Spleen (tissue), 11 donors: Measurements from ENCODE around the gene TRPV5. TPM values are rescaled to one million over a fixed set of nuclear protein-coding genes. Genes with fewer than 3 reads are reported as not detected.

Experiments used
- DNase-seq: peaks from one replicate; pipeline ENCODE4 v3.0.0-alpha.2; 2020
- H3K27ac ChIP-seq, 8 donors: fragments of 200-600 bp; sonication (generic) in 7 of 8; 1 replicate in 4 of 8; 2 replicates in 4 of 8; pipeline versions ENCODE4 v1.5.0 to v1.8.0; 2016 to 2021; ENCODE audit warnings: inconsistent platforms in 4 of 8, mild to moderate bottlenecking in 4 of 8, moderate library complexity in 1 of 8
- H3K27me3 ChIP-seq, 7 donors: fragments of 200-600 bp; sonication (generic) in 6 of 7; replicated peaks in 1 of 7; 1 replicate in 4 of 7; 2 replicates in 3 of 7; pipeline versions ENCODE4 v1.5.0 to v1.8.0; 2016 to 2021; ENCODE audit warnings: inconsistent platforms in 3 of 7, mild to moderate bottlenecking in 1 of 7
- H3K36me3 ChIP-seq, 6 donors: fragments of 200-600 bp; sonication (generic) in 5 of 6; 1 replicate in 4 of 6; 2 replicates in 2 of 6; pipeline versions ENCODE4 v1.5.0 to v1.8.0; 2016 to 2021; ENCODE audit warnings: inconsistent platforms in 2 of 6
- H3K4me1 ChIP-seq, 6 donors: fragments of 200-600 bp; sonication (generic) in 5 of 6; 1 replicate in 3 of 6; 2 replicates in 3 of 6; pipeline versions ENCODE4 v1.5.0 to v1.8.0; 2016 to 2021; ENCODE audit warnings: inconsistent platforms in 3 of 6
- H3K4me3 ChIP-seq, 8 donors: fragments of 200-600 bp; sonication (generic) in 7 of 8; 1 replicate in 4 of 8; 2 replicates in 4 of 8; pipeline versions ENCODE4 v1.5.0 to v1.8.0; 2016 to 2021; ENCODE audit warnings: inconsistent platforms in 4 of 8, mild to moderate bottlenecking in 4 of 8, moderate library complexity in 2 of 8
- H3K9me3 ChIP-seq, 8 donors: fragments of 200-600 bp; sonication (generic) in 7 of 8; 1 replicate in 4 of 8; 2 replicates in 4 of 8; pipeline versions ENCODE4 v1.5.0 to v1.8.0; 2016 to 2021; ENCODE audit warnings: inconsistent platforms in 4 of 8
- CTCF ChIP-seq, 11 experiments: fragments of 200-600 bp in 7 of 11; fragments of 450-650 bp in 4 of 11; sonication (generic) in 4 of 11; IDR thresholded peaks in 8 of 11; conservative IDR thresholded peaks in 3 of 11; 1 replicate in 7 of 11; 2 replicates in 4 of 11; pipeline versions ENCODE4 v1.4.0 to v1.8.0; 2016 to 2021; ENCODE audit warnings: antibody characterized with exemption in 11 of 11, inconsistent platforms in 4 of 11, mild to moderate bottlenecking in 1 of 11
- POLR2A ChIP-seq, 3 donors: fragments of 450-650 bp; IDR thresholded peaks; one replicate each; pipeline ENCODE4 v1.5.1; 2017; ENCODE audit warnings: antibody characterized with exemption in 3 of 3, mild to moderate bottlenecking in 1 of 3
- POLR2AphosphoS5 ChIP-seq, 3 donors: sonication (generic); formaldehyde crosslinking; IDR thresholded peaks; one replicate each; pipeline ENCODE4 v1.5.1; 2017; ENCODE audit warnings: antibody characterized with exemption in 3 of 3
- WGBS, 5 donors: extraction: QIAGEN DNeasy Blood & Tissue Kit in 3 of 5; methylation state at CpG; one replicate each; pipeline versions ENCODE4 v1.1.5 to v1.1.7; 2013 to 2018; 5-methylcytosine and 5-hydroxymethylcytosine counted together
- intact Hi-C: fragments of 100-400 bp; cut with DNase I; formaldehyde crosslinking; loops from one replicate; pipeline ENCODE4 v1.15.0; 2023; ENCODE audit warnings: low total_unique reads
- polyA plus RNA-seq, 3 donors: library from polyadenylated mRNA; stranded (reverse); fragments of 200-250 nt; gene quantifications; one replicate each; pipeline ENCODE4 v1.2.1, GENCODE V29; 2013
- total RNA-seq, 7 donors: library from RNA; depleted of rRNA in 3 of 7; stranded (reverse); fragments of >200 nt in 3 of 7; fragmentation: NEBNext Ultra II Directional in 4 of 7; extraction: Animal tissue kit (Norgen Biotek cat#: 25700) in 4 of 7; gene quantifications; one replicate each; pipeline versions ENCODE4 v1.1.0 to v1.2.1, GENCODE V29; 2016 to 2021
- donor health status: healthy with polysubstance abuse.
- donor health status: DM: no; HTN: no; CAD: no; lungs with moderate emphysema.
- donor health status: DM: no; HTN: no; CAD: no.
- donor health status: Bipolar disorder and iron deficiency.
- donor health status: healthy.
- donor health status: DM: no; HTN: no; CAD: no.
- donor health status: DM: yes; HTN: yes; CAD: no.

Gene TRPV5
- total and polyA plus RNA-seq, 10 donors: 0.02 to 0.20 (median 0.03) TPM; not detected in 7

DNA sequence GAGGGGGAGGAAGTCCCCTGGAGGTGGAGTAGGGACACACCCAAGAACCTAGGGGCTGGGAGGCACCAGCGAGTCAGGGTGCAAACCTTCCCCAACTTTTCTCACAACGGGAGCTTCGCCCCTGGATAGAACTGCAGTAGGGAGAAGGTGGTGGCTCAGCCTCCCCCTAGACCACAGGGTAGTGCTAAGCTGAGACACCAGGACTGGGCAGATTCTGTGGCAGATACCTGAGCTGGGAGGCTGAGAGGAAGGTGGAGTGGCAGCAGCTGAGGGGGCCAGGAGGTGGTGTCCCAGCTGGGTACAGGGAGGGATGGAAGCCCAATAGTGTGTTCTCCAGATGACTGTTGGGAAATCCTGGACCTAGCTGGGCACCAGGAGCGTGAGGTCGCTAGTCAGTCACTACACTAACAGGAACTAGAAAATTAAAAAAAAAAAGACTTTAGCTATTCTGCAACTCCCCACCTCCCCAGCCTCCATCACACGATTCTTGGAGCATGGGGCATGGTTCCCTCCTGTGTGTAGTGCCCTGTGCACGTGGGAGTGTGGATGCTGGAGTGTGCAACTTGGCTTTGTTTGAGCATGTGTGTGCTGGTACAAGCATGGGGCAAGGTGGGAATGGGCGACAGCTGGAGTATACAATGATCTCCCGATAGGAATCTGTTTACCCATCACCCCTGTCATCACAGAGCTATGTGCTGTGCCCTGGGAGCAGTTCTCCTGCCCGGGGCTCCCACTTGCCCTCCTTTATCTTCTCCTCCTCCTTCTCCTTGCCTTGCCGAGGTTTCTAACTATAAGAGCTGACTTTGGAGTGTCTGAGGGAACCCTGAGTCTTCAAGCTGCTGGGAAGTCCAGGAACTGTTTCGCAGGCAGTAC lies 39.2 kb downstream of the TRPV5 start:
- H3K27ac ChIP-seq: no peak overlapping the region
- intact Hi-C loops: no loop called here
- no peaks in the 10 kb centered on the region for H3K9me3 ChIP-seq
- no peaks in the 10 kb centered on the region for H3K36me3 ChIP-seq
- peaks cover 0 to 37% (median 0%) of the 10 kb centered on the region in 7 donors for H3K27me3 ChIP-seq
- no peaks in the 10 kb centered on the region for H3K4me1 ChIP-seq
- 73 to 84% (median 76%) methylated on average over 12 of the region's 12 CpGs for WGBS, 5 donors
- DNase-seq: no peak
- H3K4me3 ChIP-seq: no peak overlapping the region
- TF ChIP-seq POLR2A (IDR thresholded peaks at IDR 0.05) (no peak), POLR2AphosphoS5 (IDR thresholded peaks at IDR 0.05) (no peak), CTCF (IDR thresholded peaks at IDR 0.05 in 8 of 11, conservative IDR thresholded peaks at IDR 0.05 in 3 of 11) (no peak)

- H3K27me3 ChIP-seq: peaks cover 0 to 31% (median 0%) of the 10 kb centered on the region in 7 donors
- no peaks in the 10 kb centered on the region for H3K9me3 ChIP-seq
- TF ChIP-seq POLR2AphosphoS5 (IDR thresholded peaks at IDR 0.05) (no peak), POLR2A (IDR thresholded peaks at IDR 0.05) (no peak), CTCF (IDR thresholded peaks at IDR 0.05 in 8 of 11, conservative IDR thresholded peaks at IDR 0.05 in 3 of 11) (no peak)
- 65 to 93% (median 80%) methylated on average over 4 to 5 of the region's 5 CpGs for WGBS, 5 donors
- intact Hi-C loops: no loop called here
- H3K36me3 ChIP-seq: no peaks in the 10 kb centered on the region
- DNase-seq: no peak
- no peaks in the 10 kb centered on the region for H3K4me1 ChIP-seq
- H3K27ac ChIP-seq: no peak overlapping the region
- H3K4me3 ChIP-seq: no peak overlapping the region
These were observed 40.6 kb downstream of the TRPV5 start for GRCh38 chr7:142892951-142893350.

DNA sequence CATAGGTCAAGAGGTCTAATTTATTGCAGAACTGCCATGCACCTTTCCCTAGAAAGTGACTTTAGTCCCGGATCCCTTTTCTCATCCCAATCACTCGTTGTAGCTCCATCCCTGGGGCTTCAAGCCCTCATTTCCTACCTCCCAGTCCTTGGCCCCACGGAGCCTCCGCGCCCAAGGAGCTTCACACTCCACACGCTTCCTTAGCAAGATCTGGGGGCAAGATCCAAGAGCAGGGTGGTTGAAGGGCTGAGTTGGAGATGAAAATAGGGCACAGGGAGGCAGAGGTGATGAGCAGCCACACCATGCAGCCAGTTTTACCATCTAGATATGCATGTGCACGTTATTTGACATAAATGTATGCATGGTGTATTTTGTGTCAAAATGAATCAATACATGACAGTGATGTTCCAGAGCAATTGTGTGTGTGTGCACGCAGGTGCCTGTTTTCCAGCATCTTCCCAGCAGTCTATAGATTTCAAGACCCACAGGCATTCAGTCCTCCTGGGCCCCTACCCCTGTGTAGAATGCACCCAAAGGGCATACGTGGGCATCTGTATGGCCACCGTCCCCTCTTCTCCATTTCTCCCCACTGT lies 42.0 kb downstream of the TRPV5 start:
- H3K27me3 ChIP-seq: peaks cover 0 to 20% (median 0%) of the 10 kb centered on the region in 7 donors
- TF ChIP-seq POLR2AphosphoS5 (IDR thresholded peaks at IDR 0.05) (no peak), POLR2A (IDR thresholded peaks at IDR 0.05) (no peak), CTCF (IDR thresholded peaks at IDR 0.05 in 8 of 11, conservative IDR thresholded peaks at IDR 0.05 in 3 of 11) (no peak)
- 84 to 93% (median 86%) methylated on average over 10 of the region's 10 CpGs for WGBS, 5 donors
- H3K27ac ChIP-seq: no peak overlapping the region
- H3K4me1 ChIP-seq: no peaks in the 10 kb centered on the region
- H3K9me3 ChIP-seq: no peaks in the 10 kb centered on the region
- no peak overlapping the region for H3K4me3 ChIP-seq
- H3K36me3 ChIP-seq: no peaks in the 10 kb centered on the region
- DNase-seq: peak; percentile 15
- intact Hi-C loops: no loop called here

DNA sequence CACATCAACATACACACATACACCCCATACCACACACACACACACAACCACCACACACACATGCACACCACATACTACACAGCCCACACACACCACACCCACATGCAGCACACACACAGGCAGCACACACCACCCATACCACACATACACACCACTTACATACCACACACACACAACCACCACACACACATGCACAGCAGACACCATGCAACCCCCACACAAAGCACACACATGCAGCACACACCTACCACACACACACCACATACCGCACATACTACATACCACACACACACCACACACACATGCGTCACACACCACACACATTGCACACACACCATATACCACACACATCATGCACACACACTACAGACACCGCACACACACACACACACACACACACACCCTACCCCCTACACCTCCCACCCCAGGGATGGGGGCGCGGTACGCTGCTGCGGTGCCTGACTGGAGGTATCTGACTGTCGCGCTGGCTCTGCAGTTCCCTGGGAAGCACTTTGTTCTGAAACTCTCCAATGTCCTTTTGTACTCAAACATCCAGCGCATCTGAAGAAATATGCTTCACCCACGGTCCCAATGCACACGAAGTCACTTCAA lies 42.6 kb downstream of the TRPV5 start:
- Histone ChIP-seq H3K27ac (no peak overlapping the region), H3K36me3 (no peaks in the 10 kb centered on the region), H3K4me3 (no peak overlapping the region), H3K27me3 (peaks cover 0 to 15% (median 0%) of the 10 kb centered on the region in 7 donors), H3K4me1 (no peaks in the 10 kb centered on the region), H3K9me3 (no peaks in the 10 kb centered on the region)
- TF ChIP-seq POLR2A (IDR thresholded peaks at IDR 0.05) (no peak), CTCF (IDR thresholded peaks at IDR 0.05 in 8 of 11, conservative IDR thresholded peaks at IDR 0.05 in 3 of 11) (no peak), POLR2AphosphoS5 (IDR thresholded peaks at IDR 0.05) (no peak)
- DNase-seq: peak; percentile 61
- 83 to 93% (median 86%) methylated on average over 12 of the region's 12 CpGs for WGBS, 5 donors
- intact Hi-C loops: no loop called here
